SJCRH30 (cell line): ENCODE measurements around the gene ARF1. TPM values are rescaled to one million over a fixed set of nuclear protein-coding genes. Genes with fewer than 3 reads are reported as not detected.

Experiments
- DNase-seq, 2 experiments: peaks; one replicate each; pipeline ENCODE4 v3.0.0-alpha.2; 2015 to 2020
- H3K27ac ChIP-seq: fragments of 250-450 bp; sonication (Bioruptor Pico); 2 replicates; pipeline ENCODE4 v1.5.1; 2020; ENCODE audit warnings: mild to moderate bottlenecking, moderate library complexity
- H3K27me3 ChIP-seq: fragments of 250-450 bp; sonication (Bioruptor Pico); 2 replicates; pipeline ENCODE4 v1.5.1; 2020; ENCODE audit warnings: mild to moderate bottlenecking, moderate library complexity
- H3K36me3 ChIP-seq: fragments of 250-450 bp; sonication (Bioruptor Pico); 2 replicates; pipeline ENCODE4 v1.5.1; 2020; ENCODE audit warnings: mild to moderate bottlenecking, moderate library complexity
- H3K4me1 ChIP-seq: fragments of 250-450 bp; sonication (Bioruptor Pico); 2 replicates; pipeline ENCODE4 v1.5.1; 2020; ENCODE audit warnings: mild to moderate bottlenecking, moderate library complexity
- H3K4me3 ChIP-seq: fragments of 250-450 bp; sonication (Bioruptor Pico); 2 replicates; pipeline ENCODE4 v1.5.1; 2020; ENCODE audit warnings: mild to moderate bottlenecking, moderate library complexity
- H3K9me3 ChIP-seq: fragments of 250-450 bp; sonication (Bioruptor Pico); replicated peaks from 2 replicates; pipeline ENCODE4 v1.5.1; 2020; ENCODE audit warnings: mild to moderate bottlenecking, moderate library complexity
- total RNA-seq: library from RNA; depleted of rRNA; stranded (reverse); fragments of >200 nt; shearing (Covaris generic); gene quantifications from 2 replicates; pipeline ENCODE4 v1.2.3, GENCODE V29; 2014; rRNA removed

Gene ARF1
- total RNA-seq, result 291 and 309 TPM in 2 replicates

GRCh38 chr1:228082214-228082917 lies at the start of gene ARF1:
TSS of gene ARF1 (plus strand) at chr1:228082708. CDS start at chr1:228097115, 14,407 bp downstream.
- Histone ChIP-seq H3K9me3 (no peaks in the 10 kb centered on the region), H3K36me3 (peaks cover 21% of the 10 kb centered on the region), H3K27ac (peak within 1 kb of the TSS; percentile 83), H3K4me3 (peak within 1 kb of the TSS; percentile 80), H3K4me1 (peaks cover 17% of the 10 kb centered on the region; the same call in 1 of the 2 replicates), H3K27me3 (no peaks in the 10 kb centered on the region)
- DNase-seq, result peak; percentile 92 to 96

GRCh38 chr1:228033376-228033775 lies 49.1 kb upstream of the ARF1 start:
- no peak for DNase-seq
- H3K27ac ChIP-seq, result no peak overlapping the region
- no peaks in the 10 kb centered on the region for H3K9me3 ChIP-seq
- H3K27me3 ChIP-seq, result no peaks in the 10 kb centered on the region
- H3K4me1 ChIP-seq, result no peaks in the 10 kb centered on the region
- H3K4me3 ChIP-seq, result no peak overlapping the region
- H3K36me3 ChIP-seq, result no peaks in the 10 kb centered on the region

GRCh38 chr1:228034954-228035837 lies 47.3 kb upstream of the ARF1 start:
- DNase-seq, result no peak

GRCh38 chr1:228035844-228036243 lies 46.7 kb upstream of the ARF1 start:
- Histone ChIP-seq H3K36me3 (no peaks in the 10 kb centered on the region), H3K4me3 (no peak overlapping the region), H3K27me3 (no peaks in the 10 kb centered on the region), H3K4me1 (no peaks in the 10 kb centered on the region), H3K9me3 (no peaks in the 10 kb centered on the region), H3K27ac (no peak overlapping the region)
- DNase-seq, result no peak

More at GRCh38 chr1:228034954-228035837, 47.3 kb upstream of the ARF1 start:
- no peaks in the 10 kb centered on the region for H3K9me3 ChIP-seq
- no peaks in the 10 kb centered on the region for H3K27me3 ChIP-seq
- H3K36me3 ChIP-seq, result no peaks in the 10 kb centered on the region
- H3K4me1 ChIP-seq, result no peaks in the 10 kb centered on the region
- H3K4me3 ChIP-seq, result no peak overlapping the region
- no peak overlapping the region for H3K27ac ChIP-seq

- Histone ChIP-seq H3K27ac (no peak overlapping the region), H3K4me1 (no peaks in the 10 kb centered on the region), H3K36me3 (no peaks in the 10 kb centered on the region), H3K4me3 (no peak overlapping the region), H3K9me3 (no peaks in the 10 kb centered on the region), H3K27me3 (no peaks in the 10 kb centered on the region)
- no peak for DNase-seq
Measured at GRCh38 chr1:228036701-228037231, 45.7 kb upstream of the ARF1 start.

- no peaks in the 10 kb centered on the region for H3K4me1 ChIP-seq
- no peak for DNase-seq
- 0 out of 2 replicates have a peak, but pooled peaks cover 2% of the 10 kb centered on the region for H3K9me3 ChIP-seq
- no peaks in the 10 kb centered on the region for H3K36me3 ChIP-seq
- H3K27ac ChIP-seq, result no peak overlapping the region
- no peak overlapping the region for H3K4me3 ChIP-seq
- no peaks in the 10 kb centered on the region for H3K27me3 ChIP-seq
Measured at GRCh38 chr1:228037401-228038386, 44.8 kb upstream of the ARF1 start.

- H3K36me3 ChIP-seq, result no peaks in the 10 kb centered on the region
- no peak overlapping the region for H3K4me3 ChIP-seq
- no peak for DNase-seq
- 0 out of 2 replicates have a peak, but pooled peaks cover 4% of the 10 kb centered on the region for H3K27me3 ChIP-seq
- H3K9me3 ChIP-seq, result 0 out of 2 replicates have a peak, but pooled peaks cover 2% of the 10 kb centered on the region
- H3K4me1 ChIP-seq, result no peaks in the 10 kb centered on the region
- H3K27ac ChIP-seq, result no peak overlapping the region
Measured at GRCh38 chr1:228038387-228039005, 44.0 kb upstream of the ARF1 start.

- 0 out of 2 replicates have a peak, but pooled peaks cover 4% of the 10 kb centered on the region for H3K27me3 ChIP-seq
- no peak for DNase-seq
Measured at GRCh38 chr1:228039006-228039903, 43.3 kb upstream of the ARF1 start.

GRCh38 chr1:228039986-228040385 lies 42.5 kb upstream of the ARF1 start:
- no peak for DNase-seq
- no peak overlapping the region for H3K4me3 ChIP-seq
- no peaks in the 10 kb centered on the region for H3K36me3 ChIP-seq
- H3K9me3 ChIP-seq, result 0 out of 2 replicates have a peak, but pooled peaks cover 2% of the 10 kb centered on the region
- 0 out of 2 replicates have a peak, but pooled peaks cover 4% of the 10 kb centered on the region for H3K27me3 ChIP-seq
- H3K4me1 ChIP-seq, result no peaks in the 10 kb centered on the region
- no peak overlapping the region for H3K27ac ChIP-seq

More at GRCh38 chr1:228039006-228039903, 43.3 kb upstream of the ARF1 start:
- H3K4me1 ChIP-seq, result no peaks in the 10 kb centered on the region
- H3K36me3 ChIP-seq, result no peaks in the 10 kb centered on the region
- 0 out of 2 replicates have a peak, but pooled peaks cover 2% of the 10 kb centered on the region for H3K9me3 ChIP-seq
- H3K27ac ChIP-seq, result no peak overlapping the region
- no peak overlapping the region for H3K4me3 ChIP-seq

GRCh38 chr1:228041316-228041715 lies 41.2 kb upstream of the ARF1 start:
- Histone ChIP-seq H3K9me3 (0 out of 2 replicates have a peak, but pooled peaks cover 2% of the 10 kb centered on the region), H3K4me3 (no peak overlapping the region), H3K27me3 (0 out of 2 replicates have a peak, but pooled peaks cover 4% of the 10 kb centered on the region), H3K4me1 (no peaks in the 10 kb centered on the region), H3K36me3 (no peaks in the 10 kb centered on the region), H3K27ac (no peak overlapping the region)
- no peak for DNase-seq

GRCh38 chr1:228042508-228042907 lies 40.0 kb upstream of the ARF1 start:
- H3K4me1 ChIP-seq, result no peaks in the 10 kb centered on the region
- 0 out of 2 replicates have a peak, but pooled peaks cover 2% of the 10 kb centered on the region for H3K9me3 ChIP-seq
- H3K27ac ChIP-seq, result no peak overlapping the region
- no peak for DNase-seq
- H3K27me3 ChIP-seq, result 0 out of 2 replicates have a peak, but pooled peaks cover 4% of the 10 kb centered on the region
- H3K4me3 ChIP-seq, result no peak overlapping the region
- H3K36me3 ChIP-seq, result no peaks in the 10 kb centered on the region

GRCh38 chr1:228043281-228043848 lies 39.1 kb upstream of the ARF1 start:
- 0 out of 2 replicates have a peak, but pooled peaks cover 2% of the 10 kb centered on the region for H3K9me3 ChIP-seq
- no peak for DNase-seq
- H3K4me1 ChIP-seq, result no peaks in the 10 kb centered on the region
- H3K27ac ChIP-seq, result no peak overlapping the region
- no peaks in the 10 kb centered on the region for H3K36me3 ChIP-seq
- H3K4me3 ChIP-seq, result no peak overlapping the region
- 0 out of 2 replicates have a peak, but pooled peaks cover 4% of the 10 kb centered on the region for H3K27me3 ChIP-seq
